IMR-90 (cell line): ENCODE measurements around the gene ZCCHC12. TPM values are rescaled to one million over a fixed set of nuclear protein-coding genes. Genes with fewer than 3 reads are reported as not detected.

Experiments
- ATAC-seq: fragments of 200-7000 bp; cut with Tn5 transposase; 2 replicates; pipeline ENCODE4 v1.9.1; 2020; ENCODE audit warnings: low read depth, mild to moderate bottlenecking, moderate library complexity
- BruUV-seq: library from RNA; stranded (reverse); fragments of 400-500 nt; replicated peaks from 2 replicates; lab custom pipeline; 2021; lab: Mats Ljungman, UMichigan
- CTCF ChIA-PET: fragments of 300-600 bp; formaldehyde crosslinking; extraction: SDS; loops from one replicate; lab custom pipeline; 2021; ENCODE audit warnings: antibody characterized with exemption; lab: Yijun Ruan, JAX
- POLR2A ChIA-PET: fragments of 300-600 bp; sonication (Branson Sonifier 250); formaldehyde crosslinking; loops from one replicate; lab custom pipeline; 2022; ENCODE audit warnings: antibody characterized with exemption; ENCODE audit not compliant: unreplicated experiment; lab: Charles Lee
- DNase-seq: peaks from one replicate; pipeline ENCODE4 v3.0.0; 2013
- H2AFZ ChIP-seq: replicated peaks from 2 replicates; pipeline ENCODE3; 2013; ENCODE audit warnings: low read length, mild to moderate bottlenecking; ENCODE audit not compliant: poor library complexity
- H2AK5ac ChIP-seq: 2 replicates; pipeline ENCODE4 v1.6.1; 2013; ENCODE audit warnings: low read depth, low read length, inconsistent platforms
- H2AK9ac ChIP-seq: replicated peaks from 2 replicates; pipeline ENCODE3; 2013; ENCODE audit warnings: mild to moderate bottlenecking, low read depth, low read length, moderate library complexity; ENCODE audit not compliant: poor library complexity
- H2BK120ac ChIP-seq: 2 replicates; pipeline ENCODE4 v1.6.1; 2013; ENCODE audit warnings: low read depth, low read length, inconsistent platforms
- H2BK15ac ChIP-seq: 3 replicates; pipeline ENCODE4 v1.6.1; 2013; ENCODE audit warnings: low read depth, low read length, inconsistent platforms
- H2BK20ac ChIP-seq: 2 replicates; pipeline ENCODE4 v1.6.1; 2013; ENCODE audit warnings: low read depth, mild to moderate bottlenecking, inconsistent platforms, low read length, moderate library complexity
- H2BK5ac ChIP-seq: 2 replicates; pipeline ENCODE4 v1.6.1; 2013; ENCODE audit warnings: mild to moderate bottlenecking, low read depth, low read length, inconsistent platforms; ENCODE audit not compliant: poor library complexity, severe bottlenecking
- H3K14ac ChIP-seq: replicated peaks from 2 replicates; pipeline ENCODE4 v1.6.1; 2013; ENCODE audit warnings: low read depth, low read length, inconsistent platforms
- H3K18ac ChIP-seq: 2 replicates; pipeline ENCODE4 v1.6.1; 2013; ENCODE audit warnings: low read depth, low read length, control low read depth
- H3K23ac ChIP-seq: 2 replicates; pipeline ENCODE4 v1.6.1; 2013; ENCODE audit warnings: low read depth, low read length, inconsistent platforms
- H3K27ac ChIP-seq: 2 replicates; pipeline ENCODE4 v1.5.1; 2013; ENCODE audit warnings: mild to moderate bottlenecking, control low read depth, low read length; ENCODE audit not compliant: insufficient read depth
- H3K27me3 ChIP-seq: 2 replicates; pipeline ENCODE4 v1.6.1; 2013; ENCODE audit warnings: low read length; ENCODE audit not compliant: control insufficient read depth, insufficient read depth
- H3K36me3 ChIP-seq: 2 replicates; pipeline ENCODE4 v1.6.1; 2013; ENCODE audit warnings: low read length, mixed read lengths; ENCODE audit not compliant: control insufficient read depth, insufficient read depth
- H3K4ac ChIP-seq: 2 replicates; pipeline ENCODE4 v1.6.1; 2013; ENCODE audit warnings: low read depth, low read length, inconsistent platforms
- H3K4me1 ChIP-seq: 2 replicates; pipeline ENCODE4 v1.6.1; 2013; ENCODE audit warnings: low read length, mixed read lengths; ENCODE audit not compliant: control insufficient read depth, insufficient read depth
- H3K4me2 ChIP-seq: 2 replicates; pipeline ENCODE4 v1.6.1; 2013; ENCODE audit warnings: low read depth, mild to moderate bottlenecking, control low read depth, low read length, moderate library complexity
- H3K4me3 ChIP-seq: 2 replicates; pipeline ENCODE4 v1.5.1; 2013; ENCODE audit warnings: low read depth, mild to moderate bottlenecking, control low read depth, low read length, moderate library complexity; ENCODE audit not compliant: insufficient read depth
- H3K56ac ChIP-seq: 2 replicates; pipeline ENCODE4 v1.6.1; 2013; ENCODE audit warnings: low read length, inconsistent platforms; ENCODE audit not compliant: insufficient read depth; ENCODE audit errors: extremely low read depth
- H3K79me1 ChIP-seq, 2 experiments: 2 replicates each; pipeline ENCODE4 v1.6.1; 2013; ENCODE audit warnings: low read length in 2 of 2, inconsistent platforms in 1 of 2, low read depth in 1 of 2
- H3K9ac ChIP-seq: 2 replicates; pipeline ENCODE4 v1.6.1; 2013; ENCODE audit warnings: low read depth, low read length, control low read depth
- H3K9me1 ChIP-seq: 2 replicates; pipeline ENCODE4 v1.6.1; 2013; ENCODE audit warnings: low read length, inconsistent platforms; ENCODE audit not compliant: insufficient read depth
- H3K9me3 ChIP-seq: 2 replicates; pipeline ENCODE4 v1.6.1; 2013; ENCODE audit warnings: low read length; ENCODE audit not compliant: control insufficient read depth, insufficient read depth
- H4K20me1 ChIP-seq: 2 replicates; pipeline ENCODE4 v1.6.1; 2013; ENCODE audit warnings: low read length, inconsistent platforms; ENCODE audit not compliant: insufficient read depth
- H4K5ac ChIP-seq: 2 replicates; pipeline ENCODE4 v1.6.1; 2013; ENCODE audit warnings: mild to moderate bottlenecking, low read depth, low read length, control low read depth
- H4K8ac ChIP-seq, 2 experiments: 2 replicates each; pipeline ENCODE4 v1.6.1; 2013; ENCODE audit warnings: low read depth in 2 of 2, low read length in 2 of 2, control low read depth in 1 of 2, inconsistent platforms in 1 of 2
- H4K91ac ChIP-seq: 2 replicates; pipeline ENCODE4 v1.6.1; 2013; ENCODE audit warnings: low read depth, low read length, inconsistent platforms; ENCODE audit not compliant: insufficient read depth
- BHLHE40 ChIP-seq: fragments of 150-350 bp; IDR thresholded peaks from 2 replicates; pipeline ENCODE4 v1.6.1; 2016; ENCODE audit warnings: mild to moderate bottlenecking, low read depth, low read length
- CEBPB ChIP-seq: IDR thresholded peaks from 2 replicates; pipeline ENCODE4 v1.6.1; 2012; ENCODE audit warnings: low read depth, low read length, improper control_type of control experiment
- CHD1 ChIP-seq: IDR thresholded peaks from 2 replicates; pipeline ENCODE4 v1.6.1; 2012; ENCODE audit warnings: low read depth, low read length, improper control_type of control experiment
- CTCF ChIP-seq: conservative IDR thresholded peaks from 2 replicates; pipeline ENCODE4 v1.5.1; 2012; ENCODE audit warnings: mild to moderate bottlenecking, low read depth, low read length, improper control_type of control experiment
- ELK1 ChIP-seq: fragments of 150-350 bp; IDR thresholded peaks from 2 replicates; pipeline ENCODE4 v1.6.1; 2016; ENCODE audit warnings: low read depth, mild to moderate bottlenecking, low read length, moderate library complexity, borderline replicate concordance
- FOS ChIP-seq: fragments of 150-350 bp; IDR thresholded peaks from 2 replicates; pipeline ENCODE4 v1.6.1; 2016; ENCODE audit warnings: low read depth, low read length
- MAFK ChIP-seq: IDR thresholded peaks from 2 replicates; pipeline ENCODE4 v1.6.1; 2012; ENCODE audit warnings: low read depth, low read length, improper control_type of control experiment
- MAZ ChIP-seq: IDR thresholded peaks from 2 replicates; pipeline ENCODE4 v1.6.1; 2012; ENCODE audit warnings: low read depth, mild to moderate bottlenecking, low read length, improper control_type of control experiment, moderate library complexity, borderline replicate concordance
- MXI1 ChIP-seq: IDR thresholded peaks from 2 replicates; pipeline ENCODE4 v1.6.1; 2012; ENCODE audit warnings: low read depth, mild to moderate bottlenecking, low read length, moderate library complexity, borderline replicate concordance
- NFE2L2 ChIP-seq: fragments of 150-350 bp; IDR thresholded peaks from 2 replicates; pipeline ENCODE4 v1.6.1; 2016; ENCODE audit warnings: low read depth, mild to moderate bottlenecking, low read length
- POLR2A ChIP-seq: IDR thresholded peaks from 2 replicates; pipeline ENCODE4 v1.6.1; 2012; ENCODE audit warnings: mild to moderate bottlenecking, low read depth, low read length
- RAD21 ChIP-seq: IDR thresholded peaks from 2 replicates; pipeline ENCODE4 v1.6.1; 2012; ENCODE audit warnings: low read length, improper control_type of control experiment
- RCOR1 ChIP-seq: IDR thresholded peaks from 2 replicates; pipeline ENCODE4 v1.6.1; 2012; ENCODE audit warnings: mild to moderate bottlenecking, low read length, improper control_type of control experiment; ENCODE audit not compliant: insufficient replicate concordance
- RFX5 ChIP-seq: IDR thresholded peaks from 2 replicates; pipeline ENCODE4 v1.8.0; 2012; ENCODE audit warnings: low read depth, mild to moderate bottlenecking, low read length, moderate library complexity
- SMC3 ChIP-seq: fragments of 150-350 bp; IDR thresholded peaks from 2 replicates; pipeline ENCODE4 v1.6.1; 2016; ENCODE audit warnings: low read depth, mild to moderate bottlenecking, antibody characterized with exemption, low read length, moderate library complexity
- USF2 ChIP-seq: fragments of 150-350 bp; IDR thresholded peaks from 2 replicates; pipeline ENCODE4 v1.6.1; 2017; ENCODE audit warnings: mild to moderate bottlenecking, antibody characterized with exemption, low read length, low read depth
- WGBS, 2 experiments: methylation state at CpG; one replicate each; pipeline versions ENCODE4 v1.1.5 to v1.1.7; 2013; ENCODE audit warnings: missing lambda C conversion rate in 2 of 2; ENCODE audit not compliant: insufficient read length in 1 of 2; ENCODE audit errors: extremely low coverage in 2 of 2; 5-methylcytosine and 5-hydroxymethylcytosine counted together
- dilution Hi-C: fragments of 300-500 bp; cut with HindIII; formaldehyde crosslinking; loops from one replicate; pipeline ENCODE4 v1.14.3; 2018; ENCODE audit warnings: low sequenced_read_pairs; ENCODE audit not compliant: unreplicated experiment
- in situ Hi-C: fragments of 300-500 bp; cut with MboI; formaldehyde crosslinking; loops from 3 replicates; pipeline ENCODE4 v1.14.3; 2019; ENCODE audit warnings: low sequenced_read_pairs, inconsistent platforms, mixed read lengths
- intact Hi-C: fragments of 100-400 bp; cut with micrococcal nuclease; formaldehyde crosslinking; loops from 2 replicates; pipeline ENCODE4 v1.10.0; 2022
- polyA plus RNA-seq, 3 experiments: library from polyadenylated mRNA; depleted of rRNA; stranded (reverse); fragments of >200 nt; gene quantifications; 2 replicates each; pipeline ENCODE4 v1.2.3, GENCODE V29; 2012; ENCODE audit warnings: low replicate concordance in 1 of 3
- total RNA-seq: library from RNA; depleted of rRNA; stranded (reverse); fragments of >200 nt; gene quantifications from 2 replicates; pipeline ENCODE4 v1.2.3, GENCODE V29; 2012

ZCCHC12 gene
- total and polyA plus RNA-seq, 2 of the 4 experiments (the other 2 are of a cell fraction), result under 0.01 to 0.07 TPM

GRCh38 chrX:118855681-118856310 is 32.2 kb downstream of the ZCCHC12 start:
- BruUV-seq, result no TSS peak
- H3K79me1 ChIP-seq, result no peaks in the 10 kb centered on the region
- H3K9me3 ChIP-seq, result no peaks in the 10 kb centered on the region
- no peak for ATAC-seq
- H2BK15ac ChIP-seq, result no peak overlapping the region
- H3K14ac ChIP-seq, result no peak overlapping the region
- H2BK5ac ChIP-seq, result no peak overlapping the region
- no peaks in the 10 kb centered on the region for H3K9me1 ChIP-seq
- in situ Hi-C loops, result no loop called here
- no peak overlapping the region for H2AK5ac ChIP-seq
- H4K20me1 ChIP-seq, result no peaks in the 10 kb centered on the region
- DNase-seq, result no peak
- no peak overlapping the region for H3K23ac ChIP-seq
- no peak overlapping the region for H3K27ac ChIP-seq
- H4K5ac ChIP-seq, result no peak overlapping the region
- H3K4me1 ChIP-seq, result no peaks in the 10 kb centered on the region
- H2BK120ac ChIP-seq, result no peak overlapping the region
- H3K56ac ChIP-seq, result no peak overlapping the region
- WGBS, 2 experiments, result no CpG with 5 or more reads among the region's 3 CpGs
- no peak overlapping the region for H3K4me3 ChIP-seq
- H2AK9ac ChIP-seq, result no peak overlapping the region
- dilution Hi-C loops, result no loop called here
- intact Hi-C loops, result no loop called here
- no peak overlapping the region for H4K8ac ChIP-seq
- no peaks in the 10 kb centered on the region for H3K36me3 ChIP-seq
- ChIA-PET POLR2A (no interaction called here), CTCF (interaction anchor here (0.6 to 0.9 kb wide), 3 partner anchors 12 to 300 kb away, joined by 3 to 4 read pairs (median 3); no protein-coding TSS in a partner anchor)
- no peak for TF ChIP-seq CTCF
- TF ChIP-seq POLR2A, result no peak
- TF ChIP-seq BHLHE40, result no peak
- no peak for TF ChIP-seq CEBPB
- no peak for TF ChIP-seq MAZ
- TF ChIP-seq ELK1, result no peak
- no peak for TF ChIP-seq SMC3
- TF ChIP-seq MAFK, result no peak
- no peak for TF ChIP-seq FOS
- no peak for TF ChIP-seq USF2
- no peak for TF ChIP-seq RAD21
- no peak for TF ChIP-seq NFE2L2
- TF ChIP-seq RCOR1, result no peak
- TF ChIP-seq CHD1, result no peak
- TF ChIP-seq RFX5, result no peak
- TF ChIP-seq MXI1, result no peak
- H4K91ac ChIP-seq, result no peak overlapping the region
- H3K18ac ChIP-seq, result no peak overlapping the region
- H3K9ac ChIP-seq, result no peak overlapping the region
- no peak overlapping the region for H3K4me2 ChIP-seq
- H3K27me3 ChIP-seq, result peaks cover 3% of the 10 kb centered on the region
- no peak overlapping the region for H3K4ac ChIP-seq
- no peak overlapping the region for H2BK20ac ChIP-seq
- no peak overlapping the region for H2AFZ ChIP-seq
